Measurements from ENCODE around the gene ZPBP.

DNA sequence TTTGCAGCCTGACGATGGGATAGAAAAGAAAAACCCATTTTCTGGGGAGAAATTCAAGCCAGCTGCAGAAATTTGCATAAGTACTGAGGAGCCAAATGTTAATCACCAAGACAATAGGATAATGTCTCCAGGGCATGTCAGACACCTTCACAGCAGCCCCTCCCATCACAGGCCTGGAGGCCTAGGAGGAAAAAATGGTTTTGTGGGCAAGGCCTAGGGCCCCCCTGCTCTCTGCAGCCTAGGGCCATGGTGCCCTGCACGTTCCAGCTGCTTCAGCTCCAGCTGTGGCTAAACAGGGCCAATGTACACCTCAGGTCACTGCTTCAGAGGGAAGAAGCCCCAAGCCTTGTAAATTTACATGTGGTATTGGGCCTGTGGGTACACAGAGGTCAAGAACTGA is 161.4 kb downstream of the ZPBP start:
- TF ChIP-seq, protein P1, sequence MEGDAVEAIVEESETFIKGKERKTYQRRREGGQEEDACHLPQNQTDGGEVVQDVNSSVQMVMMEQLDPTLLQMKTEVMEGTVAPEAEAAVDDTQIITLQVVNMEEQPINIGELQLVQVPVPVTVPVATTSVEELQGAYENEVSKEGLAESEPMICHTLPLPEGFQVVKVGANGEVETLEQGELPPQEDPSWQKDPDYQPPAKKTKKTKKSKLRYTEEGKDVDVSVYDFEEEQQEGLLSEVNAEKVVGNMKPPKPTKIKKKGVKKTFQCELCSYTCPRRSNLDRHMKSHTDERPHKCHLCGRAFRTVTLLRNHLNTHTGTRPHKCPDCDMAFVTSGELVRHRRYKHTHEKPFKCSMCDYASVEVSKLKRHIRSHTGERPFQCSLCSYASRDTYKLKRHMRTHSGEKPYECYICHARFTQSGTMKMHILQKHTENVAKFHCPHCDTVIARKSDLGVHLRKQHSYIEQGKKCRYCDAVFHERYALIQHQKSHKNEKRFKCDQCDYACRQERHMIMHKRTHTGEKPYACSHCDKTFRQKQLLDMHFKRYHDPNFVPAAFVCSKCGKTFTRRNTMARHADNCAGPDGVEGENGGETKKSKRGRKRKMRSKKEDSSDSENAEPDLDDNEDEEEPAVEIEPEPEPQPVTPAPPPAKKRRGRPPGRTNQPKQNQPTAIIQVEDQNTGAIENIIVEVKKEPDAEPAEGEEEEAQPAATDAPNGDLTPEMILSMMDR (IDR thresholded peaks at IDR 0.05 in 8 of 11, conservative IDR thresholded peaks at IDR 0.05 in 3 of 11) = no peak
- TF ChIP-seq POLR2A (IDR thresholded peaks at IDR 0.05) (no peak), POLR2AphosphoS5 (IDR thresholded peaks at IDR 0.05) (no peak)
